ENCODE results near the gene KCNT2.

- TF ChIP-seq CTCF (IDR thresholded peaks at IDR 0.05) (no peak), EP300 (IDR thresholded peaks at IDR 0.05; ENCODE audit: borderline replicate concordance in 1 of 2, low read depth in 1 of 2, low read length in 1 of 2) (no peak)
Measured at GRCh38 chr1:196312739-196313138, 295.5 kb downstream of the KCNT2 start.
